Keratinocyte (primary cell): ENCODE measurements around the gene FRMD1. TPM values are rescaled to one million over a fixed set of nuclear protein-coding genes. Genes with fewer than 3 reads are reported as not detected.

Source experiments
- DNase-seq: peaks from one replicate; pipeline ENCODE4 v3.0.0-alpha.2; 2011; ENCODE audit warnings: low read depth, missing footprints, low spot score
- FAIRE-seq: peaks from 2 replicates; lab custom pipeline; 2011; peaks lifted over from hg19 to GRCh38; lab: Jason Lieb, UNC
- H2AFZ ChIP-seq: 2 replicates; pipeline ENCODE4 v1.6.0; 2012; ENCODE audit warnings: low read length, control low read depth, inconsistent platforms; ENCODE audit not compliant: control insufficient read depth
- H3K27ac ChIP-seq: 2 replicates; pipeline ENCODE4 v1.5.1; 2011; ENCODE audit warnings: low read length; ENCODE audit not compliant: control insufficient read depth, insufficient read depth
- H3K27me3 ChIP-seq: 3 replicates; pipeline ENCODE4 v1.6.0; 2011; ENCODE audit warnings: low read length; ENCODE audit not compliant: control insufficient read depth, insufficient read depth; ENCODE audit errors: extremely low read depth
- H3K36me3 ChIP-seq, 2 experiments: 2 replicates in 1 of 2; 3 replicates in 1 of 2; pipeline ENCODE4 v1.5.1; 2011; ENCODE audit warnings: low read length in 2 of 2, mild to moderate bottlenecking in 1 of 2; ENCODE audit not compliant: control insufficient read depth in 2 of 2, insufficient read depth in 2 of 2; ENCODE audit errors: extremely low read depth in 1 of 2
- H3K4me1 ChIP-seq: 3 replicates; pipeline ENCODE4 v1.5.1; 2011; ENCODE audit warnings: low read length; ENCODE audit not compliant: control insufficient read depth, insufficient read depth; ENCODE audit errors: extremely low read depth
- H3K4me2 ChIP-seq: 3 replicates; pipeline ENCODE4 v1.6.0; 2011; ENCODE audit warnings: low read depth, low read length; ENCODE audit not compliant: control insufficient read depth, insufficient read depth; ENCODE audit errors: extremely low read depth
- H3K4me3 ChIP-seq, 3 experiments: fragments of 200-600 bp in 1 of 3; sonication (generic) in 1 of 3; 2 replicates in 2 of 3; 3 replicates in 1 of 3; pipeline ENCODE4 v1.5.1; 2011 to 2016; ENCODE audit warnings: low read length in 3 of 3, mild to moderate bottlenecking in 3 of 3, control low read depth in 2 of 3, inconsistent platforms in 1 of 3, low read depth in 1 of 3, mixed read lengths in 1 of 3, mixed run types in 1 of 3, moderate library complexity in 1 of 3; ENCODE audit not compliant: control insufficient read depth in 2 of 3, insufficient read depth in 2 of 3; ENCODE audit errors: extremely low read depth in 1 of 3
- H3K79me2 ChIP-seq: 2 replicates; pipeline ENCODE4 v1.6.0; 2012; ENCODE audit warnings: low read length; ENCODE audit not compliant: control insufficient read depth, insufficient read depth
- H3K9ac ChIP-seq: 3 replicates; pipeline ENCODE4 v1.6.0; 2011; ENCODE audit warnings: low read length; ENCODE audit not compliant: control insufficient read depth, insufficient read depth; ENCODE audit errors: extremely low read depth
- H3K9me1 ChIP-seq: 3 replicates; pipeline ENCODE4 v1.6.0; 2011; ENCODE audit warnings: low read length; ENCODE audit not compliant: control insufficient read depth, insufficient read depth; ENCODE audit errors: extremely low read depth
- H3K9me3 ChIP-seq: 2 replicates; pipeline ENCODE4 v1.5.1; 2012; ENCODE audit warnings: low read depth, low read length; ENCODE audit not compliant: control insufficient read depth
- H4K20me1 ChIP-seq: 3 replicates; pipeline ENCODE4 v1.6.0; 2011; ENCODE audit warnings: low read length; ENCODE audit not compliant: control insufficient read depth, insufficient read depth; ENCODE audit errors: extremely low read depth
- CTCF ChIP-seq, 3 experiments: IDR thresholded peaks in 1 of 3; conservative IDR thresholded peaks in 1 of 3; optimal IDR thresholded peaks in 1 of 3; 2 replicates in 2 of 3; 3 replicates in 1 of 3; pipeline versions ENCODE3 to v1.5.1; 2011; ENCODE audit warnings: low read length in 3 of 3, mild to moderate bottlenecking in 3 of 3, moderate library complexity in 2 of 3, control low read depth in 1 of 3, inconsistent platforms in 1 of 3; ENCODE audit not compliant: insufficient read depth in 2 of 3; ENCODE audit errors: extremely low read depth in 1 of 3
- EZH2 ChIP-seq: IDR thresholded peaks from one replicate; pipeline ENCODE4 v1.6.1; 2012; ENCODE audit warnings: inconsistent platforms, mild to moderate bottlenecking, low read length, moderate library complexity
- dilution Hi-C: fragments of 300-500 bp; cut with MboI; formaldehyde crosslinking; loops from one replicate; pipeline ENCODE4 v1.7.0; 2020; ENCODE audit warnings: low sequenced_read_pairs; ENCODE audit not compliant: extremely low pct_ligation_motif_present
- polyA plus RNA-seq, 5 experiments: library from polyadenylated mRNA; depleted of rRNA in 3 of 5; stranded (reverse) in 3 of 5; stranded (forward) in 1 of 5; unstranded in 1 of 5; fragments of >200 nt; gene quantifications; 1 replicate in 1 of 5; 2 replicates in 3 of 5; 3 replicates in 1 of 5; pipeline versions ENCODE4 v1.2.1 to v1.2.3, GENCODE V29; 2011 to 2012; ENCODE audit warnings: missing spikeins in 2 of 5, low read depth in 1 of 5, low replicate concordance in 1 of 5

Gene FRMD1
- polyA plus RNA-seq, 1 donor (not counting 4 experiments of a cell fraction or from before 2014, with no cell fraction given): not detected

- DNase-seq: no peak
- no peaks in the 10 kb centered on the region for H4K20me1 ChIP-seq
- dilution Hi-C loops: no loop called here
- no peak overlapping the region for H3K4me3 ChIP-seq
- H2AFZ ChIP-seq: no peak overlapping the region
- H3K27me3 ChIP-seq: no peaks in the 10 kb centered on the region
- H3K27ac ChIP-seq: no peak overlapping the region
- no peak overlapping the region for H3K9ac ChIP-seq
- H3K9me3 ChIP-seq: no peaks in the 10 kb centered on the region
- H3K4me1 ChIP-seq: no peaks in the 10 kb centered on the region
- TF ChIP-seq CTCF (optimal IDR thresholded peaks at IDR 0.05 in 1 of 3, IDR thresholded peaks at IDR 0.05 in 1 of 3, conservative IDR thresholded peaks at IDR 0.05 in 1 of 3; ENCODE audit: extremely low read depth in 1 of 3, insufficient read depth in 2 of 3, low read length in 3 of 3) (no peak), EZH2 (no peak)
- no peaks in the 10 kb centered on the region for H3K9me1 ChIP-seq
- FAIRE-seq: no peak
- no peaks in the 10 kb centered on the region for H3K36me3 ChIP-seq
- no peaks in the 10 kb centered on the region for H3K79me2 ChIP-seq
- no peak overlapping the region for H3K4me2 ChIP-seq
Observed at GRCh38 chr6:168053957-168054471, 25.0 kb downstream of the FRMD1 start.

GRCh38 chr6:168053086-168053956, 25.7 kb downstream of the FRMD1 start:
- dilution Hi-C loops: no loop called here
- Histone ChIP-seq H3K79me2 (no peaks in the 10 kb centered on the region), H3K9ac (no peak overlapping the region), H3K4me3 (no peak overlapping the region), H2AFZ (no peak overlapping the region), H3K9me3 (no peaks in the 10 kb centered on the region), H3K27me3 (no peaks in the 10 kb centered on the region), H3K27ac (no peak overlapping the region), H3K36me3 (no peaks in the 10 kb centered on the region), H3K4me2 (no peak overlapping the region), H4K20me1 (no peaks in the 10 kb centered on the region), H3K9me1 (no peaks in the 10 kb centered on the region), H3K4me1 (no peaks in the 10 kb centered on the region)
- TF ChIP-seq CTCF (optimal IDR thresholded peaks at IDR 0.05 in 1 of 3, IDR thresholded peaks at IDR 0.05 in 1 of 3, conservative IDR thresholded peaks at IDR 0.05 in 1 of 3; ENCODE audit: extremely low read depth in 1 of 3, insufficient read depth in 2 of 3, low read length in 3 of 3): no peak
- TF ChIP-seq EZH2: no peak
- FAIRE-seq (no peak), DNase-seq (no peak)
